C4-2B (cell line): ENCODE measurements around the gene KAZN.
A peak's percentile ranks its signal among the peaks of the same experiment; 100 is the strongest.

Source experiments
- H3K27ac ChIP-seq: fragments of 450-650 bp; 2 replicates; pipeline ENCODE4 v1.5.1; 2017
- ZFX ChIP-seq: fragments of 450-650 bp; IDR thresholded peaks from 2 replicates; pipeline ENCODE4 v1.6.1; 2017
- TF ChIP-seq, protein P1 (sequence below): fragments of 450-650 bp; conservative IDR thresholded peaks from 2 replicates; pipeline ENCODE4 v1.5.1; 2017; ENCODE audit warnings: mild to moderate bottlenecking

The KAZN gene

GRCh38 chr1:14912839-14913481, 314.5 kb downstream of the KAZN start:
- no peak overlapping the region for H3K27ac ChIP-seq
- no peak for TF ChIP-seq ZFX
- TF ChIP-seq, protein P1, sequence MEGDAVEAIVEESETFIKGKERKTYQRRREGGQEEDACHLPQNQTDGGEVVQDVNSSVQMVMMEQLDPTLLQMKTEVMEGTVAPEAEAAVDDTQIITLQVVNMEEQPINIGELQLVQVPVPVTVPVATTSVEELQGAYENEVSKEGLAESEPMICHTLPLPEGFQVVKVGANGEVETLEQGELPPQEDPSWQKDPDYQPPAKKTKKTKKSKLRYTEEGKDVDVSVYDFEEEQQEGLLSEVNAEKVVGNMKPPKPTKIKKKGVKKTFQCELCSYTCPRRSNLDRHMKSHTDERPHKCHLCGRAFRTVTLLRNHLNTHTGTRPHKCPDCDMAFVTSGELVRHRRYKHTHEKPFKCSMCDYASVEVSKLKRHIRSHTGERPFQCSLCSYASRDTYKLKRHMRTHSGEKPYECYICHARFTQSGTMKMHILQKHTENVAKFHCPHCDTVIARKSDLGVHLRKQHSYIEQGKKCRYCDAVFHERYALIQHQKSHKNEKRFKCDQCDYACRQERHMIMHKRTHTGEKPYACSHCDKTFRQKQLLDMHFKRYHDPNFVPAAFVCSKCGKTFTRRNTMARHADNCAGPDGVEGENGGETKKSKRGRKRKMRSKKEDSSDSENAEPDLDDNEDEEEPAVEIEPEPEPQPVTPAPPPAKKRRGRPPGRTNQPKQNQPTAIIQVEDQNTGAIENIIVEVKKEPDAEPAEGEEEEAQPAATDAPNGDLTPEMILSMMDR, result no peak

GRCh38 chr1:14913482-14914177, 315.1 kb downstream of the KAZN start:
- TF ChIP-seq, protein P1, result no peak
- TF ChIP-seq ZFX, result no peak
- H3K27ac ChIP-seq, result no peak overlapping the region

- no peak overlapping the region for H3K27ac ChIP-seq
- TF ChIP-seq, protein P1, result no peak
- TF ChIP-seq ZFX, result no peak
These were observed 316.0 kb downstream of the KAZN start for GRCh38 chr1:14914351-14914988.

GRCh38 chr1:14915356-14916054, 317.0 kb downstream of the KAZN start:
- no peak overlapping the region for H3K27ac ChIP-seq
- TF ChIP-seq ZFX, result no peak
- TF ChIP-seq, protein P1, result peak; percentile 80

GRCh38 chr1:14919289-14919688, 320.8 kb downstream of the KAZN start:
- no peak overlapping the region for H3K27ac ChIP-seq
- TF ChIP-seq, protein P1, result no peak

DNA sequence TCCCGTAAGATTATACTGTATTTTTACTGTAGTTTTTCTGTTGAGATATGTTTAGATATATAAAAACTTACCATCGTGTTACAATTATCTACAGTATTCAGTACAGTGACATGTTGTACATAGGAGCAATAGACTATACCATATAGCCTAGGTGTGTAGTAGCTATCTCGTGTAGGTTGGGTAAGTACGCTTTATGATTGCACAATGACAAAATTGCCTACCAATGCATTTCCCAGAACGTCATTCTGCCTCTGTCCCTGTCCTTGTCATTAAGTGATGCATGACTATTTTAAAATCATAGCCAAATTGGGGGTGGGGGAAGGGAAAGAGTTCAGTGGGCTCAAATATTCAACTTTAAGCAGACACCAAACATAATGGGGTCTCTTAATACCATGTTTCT, 321.3 kb downstream of the KAZN start:
- H3K27ac ChIP-seq, result no peak overlapping the region
- no peak for TF ChIP-seq ZFX
- TF ChIP-seq, protein P1, result no peak

GRCh38 chr1:14921057-14921456, 322.6 kb downstream of the KAZN start:
- no peak for TF ChIP-seq ZFX
- TF ChIP-seq, protein P1, result no peak
- H3K27ac ChIP-seq, result no peak overlapping the region
